Cardiac muscle cell (in vitro differentiated cells and primary cell): ENCODE measurements around the gene HTRA2. TPM values are rescaled to one million over a fixed set of nuclear protein-coding genes. Genes with fewer than 3 reads are reported as not detected.

Experiments used
- DNase-seq, 2 donors: peaks; one replicate each; pipeline versions ENCODE4 v3.0.0 to v3.0.0-alpha.2; 2010 to 2017; ENCODE audit warnings: low read depth in 1 of 2, low spot score in 1 of 2
- H3K27ac ChIP-seq: fragments of 200-600 bp; sonication (generic); 2 replicates; pipeline ENCODE4 v1.5.1; 2016
- H3K27me3 ChIP-seq: fragments of 200-600 bp; sonication (generic); 2 replicates; pipeline ENCODE4 v1.6.0; 2016; ENCODE audit warnings: control low read depth
- H3K36me3 ChIP-seq: fragments of 200-600 bp; sonication (generic); 2 replicates; pipeline ENCODE4 v1.5.1; 2016; ENCODE audit warnings: control low read depth
- H3K4me1 ChIP-seq: fragments of 200-600 bp; sonication (generic); 2 replicates; pipeline ENCODE4 v1.8.1; 2017; ENCODE audit warnings: low read depth, mild to moderate bottlenecking, mixed run types
- H3K4me3 ChIP-seq: fragments of 200-600 bp; sonication (generic); 2 replicates; pipeline ENCODE4 v1.5.1; 2016; ENCODE audit warnings: mild to moderate bottlenecking
- H3K9me3 ChIP-seq: fragments of 200-600 bp; sonication (generic); 2 replicates; pipeline ENCODE4 v1.5.1; 2017; ENCODE audit warnings: low read depth, mild to moderate bottlenecking, control low read depth
- polyA plus RNA-seq: library from polyadenylated mRNA; unstranded; fragments of >200 nt; fragmentation: Nextera tagmentation; extraction: Ambion mirVana; gene quantifications from 2 replicates; pipeline ENCODE4 v1.2.1, GENCODE V29; 2016
- total RNA-seq: library from RNA; depleted of rRNA; stranded (reverse); fragments of >200 nt; gene quantifications from 2 replicates; pipeline ENCODE4 v1.2.3, GENCODE V29; 2016
- TF ChIP-seq, protein P1 (sequence below): IDR thresholded peaks from 2 replicates; pipeline ENCODE4 v1.5.1; 2012; ENCODE audit warnings: low read depth, mild to moderate bottlenecking, low read length

HTRA2 gene
- total and polyA plus RNA-seq, 2 experiments from 2014 or later: 55.1 to 57.6 TPM

DNA sequence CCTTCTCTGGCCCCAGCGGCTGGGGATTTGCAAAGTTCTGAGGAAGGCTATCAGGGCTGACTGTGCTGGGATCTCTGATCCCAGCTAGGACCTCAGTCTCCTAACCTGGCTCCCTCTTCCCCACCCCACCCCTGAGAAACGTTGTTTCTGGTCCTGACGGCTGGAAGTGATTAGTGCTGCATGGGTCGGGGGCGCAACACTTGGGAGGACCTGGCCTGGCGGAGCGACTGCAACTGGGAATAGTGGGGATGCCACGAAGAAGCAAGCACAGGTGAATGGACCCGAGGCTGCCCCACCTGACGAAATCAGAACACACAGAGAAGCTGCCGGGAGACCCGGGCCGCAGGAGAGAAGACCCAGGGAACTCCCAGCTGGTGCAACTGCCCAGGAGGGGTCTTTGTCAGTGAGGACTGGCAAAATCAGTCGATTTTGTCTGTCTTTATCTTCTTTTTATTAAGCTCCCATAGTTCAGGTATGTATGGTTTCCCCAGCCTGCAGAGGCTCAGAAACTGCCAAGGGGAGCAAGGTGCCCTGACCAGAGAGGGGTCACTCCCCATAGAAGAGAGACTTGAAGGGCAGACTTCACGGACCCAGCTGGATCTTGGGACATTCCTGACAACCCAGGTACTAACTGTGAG lies 29.7 kb upstream of the HTRA2 start:
- no peak for DNase-seq
- Histone ChIP-seq H3K9me3 (no peaks in the 10 kb centered on the region), H3K36me3 (no peaks in the 10 kb centered on the region), H3K4me1 (peaks cover 17% of the 10 kb centered on the region), H3K27ac (no peak overlapping the region), H3K27me3 (peaks cover 100% of the 10 kb centered on the region), H3K4me3 (peak overlapping the region; percentile 28)
- TF ChIP-seq, protein P1, sequence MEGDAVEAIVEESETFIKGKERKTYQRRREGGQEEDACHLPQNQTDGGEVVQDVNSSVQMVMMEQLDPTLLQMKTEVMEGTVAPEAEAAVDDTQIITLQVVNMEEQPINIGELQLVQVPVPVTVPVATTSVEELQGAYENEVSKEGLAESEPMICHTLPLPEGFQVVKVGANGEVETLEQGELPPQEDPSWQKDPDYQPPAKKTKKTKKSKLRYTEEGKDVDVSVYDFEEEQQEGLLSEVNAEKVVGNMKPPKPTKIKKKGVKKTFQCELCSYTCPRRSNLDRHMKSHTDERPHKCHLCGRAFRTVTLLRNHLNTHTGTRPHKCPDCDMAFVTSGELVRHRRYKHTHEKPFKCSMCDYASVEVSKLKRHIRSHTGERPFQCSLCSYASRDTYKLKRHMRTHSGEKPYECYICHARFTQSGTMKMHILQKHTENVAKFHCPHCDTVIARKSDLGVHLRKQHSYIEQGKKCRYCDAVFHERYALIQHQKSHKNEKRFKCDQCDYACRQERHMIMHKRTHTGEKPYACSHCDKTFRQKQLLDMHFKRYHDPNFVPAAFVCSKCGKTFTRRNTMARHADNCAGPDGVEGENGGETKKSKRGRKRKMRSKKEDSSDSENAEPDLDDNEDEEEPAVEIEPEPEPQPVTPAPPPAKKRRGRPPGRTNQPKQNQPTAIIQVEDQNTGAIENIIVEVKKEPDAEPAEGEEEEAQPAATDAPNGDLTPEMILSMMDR: no peak

DNA sequence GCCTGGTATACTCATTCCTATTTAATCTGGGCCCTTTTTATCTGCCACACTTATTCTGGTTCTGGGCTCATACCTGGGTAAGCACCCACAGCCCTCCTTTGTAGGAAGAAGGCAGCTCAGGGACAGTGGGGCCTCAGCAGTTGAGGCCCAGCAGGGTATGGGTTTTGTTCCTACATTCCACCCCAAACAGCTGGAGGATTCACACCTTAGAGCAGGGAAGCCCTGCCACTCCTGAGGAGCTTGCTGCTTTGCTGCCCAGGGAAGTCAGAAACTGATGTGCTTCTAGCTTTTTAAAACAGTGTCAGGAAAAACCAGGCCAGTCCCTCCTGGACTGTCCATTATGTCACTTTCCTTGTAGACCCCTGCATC lies 29.2 kb upstream of the HTRA2 start:
- H3K9me3 ChIP-seq: no peaks in the 10 kb centered on the region
- TF ChIP-seq, protein P1: no peak
- H3K4me1 ChIP-seq: peaks cover 17% of the 10 kb centered on the region
- H3K27ac ChIP-seq: no peak overlapping the region
- DNase-seq: no peak
- no peak overlapping the region for H3K4me3 ChIP-seq
- peaks cover 4% of the 10 kb centered on the region for H3K36me3 ChIP-seq
- peaks cover 100% of the 10 kb centered on the region for H3K27me3 ChIP-seq

DNA sequence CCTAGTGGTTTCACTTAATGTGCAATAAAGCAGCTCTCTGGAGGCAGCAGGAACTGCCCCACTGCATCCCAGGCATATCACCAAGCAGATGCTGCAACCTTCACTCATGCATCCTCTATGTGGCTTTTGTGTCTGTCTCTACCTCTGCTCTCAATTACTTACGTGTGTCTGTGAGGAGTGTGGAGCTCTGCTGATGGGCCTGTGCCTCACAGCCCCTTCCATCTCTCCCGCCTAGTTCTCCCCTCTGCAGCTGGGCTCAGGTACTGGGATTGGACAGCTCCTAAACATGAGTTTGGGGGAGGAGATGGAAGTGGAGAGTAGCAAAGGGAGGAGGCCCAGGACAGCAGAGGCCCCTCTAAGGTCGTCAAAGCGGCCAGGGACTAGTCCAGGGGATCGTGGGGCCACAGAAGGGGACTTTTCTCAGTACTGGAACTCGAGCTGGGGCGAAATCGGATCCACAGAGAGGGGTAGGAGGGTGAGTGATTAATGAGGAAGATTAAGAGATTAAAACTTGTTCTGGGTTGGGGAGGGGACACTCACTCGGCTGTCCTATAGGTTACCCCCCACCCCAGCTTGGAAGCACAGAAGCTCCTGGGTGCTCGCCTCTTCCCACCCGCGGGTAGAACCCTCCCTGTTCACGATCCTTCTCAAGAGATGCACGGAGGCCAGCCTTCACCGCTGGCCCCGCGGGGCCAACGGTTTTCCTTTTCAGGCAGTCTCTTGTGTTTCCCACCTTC lies 28.2 kb upstream of the HTRA2 start:
- Histone ChIP-seq H3K4me3 (no peak overlapping the region), H3K4me1 (peaks cover 17% of the 10 kb centered on the region), H3K9me3 (no peaks in the 10 kb centered on the region), H3K27me3 (peaks cover 93% of the 10 kb centered on the region), H3K36me3 (peaks cover 4% of the 10 kb centered on the region), H3K27ac (no peak overlapping the region)
- no peak for DNase-seq
- TF ChIP-seq, protein P1: no peak

DNA sequence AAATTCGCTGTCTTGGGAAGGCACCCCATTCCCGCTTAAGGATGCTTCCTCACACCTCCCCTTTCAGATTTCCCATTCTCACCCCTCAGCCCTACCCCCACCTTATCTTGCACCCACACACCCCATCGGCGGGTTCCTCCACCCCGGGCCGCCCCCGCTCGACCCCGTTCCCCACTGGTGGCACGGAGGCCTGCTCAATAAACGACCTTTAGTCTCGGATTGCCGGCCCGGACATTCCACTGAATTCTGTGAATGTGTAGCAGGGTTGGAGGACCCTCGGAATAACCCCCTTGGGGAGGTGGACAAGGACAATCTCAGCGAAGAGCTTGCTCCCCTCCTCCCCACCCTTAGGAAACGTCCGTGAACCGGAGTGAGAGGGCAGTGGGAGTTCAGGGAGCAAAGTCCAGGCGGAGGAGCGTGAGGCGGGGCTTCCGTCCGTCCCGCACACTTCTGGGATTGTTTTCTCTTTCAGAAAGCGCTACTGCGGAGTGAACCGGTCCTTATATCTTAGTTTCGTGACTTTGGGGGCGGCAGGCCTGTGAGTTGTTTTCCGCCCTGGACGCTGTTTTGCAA lies 27.5 kb upstream of the HTRA2 start:
- Histone ChIP-seq H3K4me1 (peaks cover 17% of the 10 kb centered on the region), H3K27me3 (peaks cover 86% of the 10 kb centered on the region), H3K36me3 (peaks cover 4% of the 10 kb centered on the region), H3K4me3 (peak overlapping the region; percentile 19), H3K27ac (no peak overlapping the region), H3K9me3 (no peaks in the 10 kb centered on the region)
- DNase-seq: no peak
- TF ChIP-seq, protein P1: no peak

DNA sequence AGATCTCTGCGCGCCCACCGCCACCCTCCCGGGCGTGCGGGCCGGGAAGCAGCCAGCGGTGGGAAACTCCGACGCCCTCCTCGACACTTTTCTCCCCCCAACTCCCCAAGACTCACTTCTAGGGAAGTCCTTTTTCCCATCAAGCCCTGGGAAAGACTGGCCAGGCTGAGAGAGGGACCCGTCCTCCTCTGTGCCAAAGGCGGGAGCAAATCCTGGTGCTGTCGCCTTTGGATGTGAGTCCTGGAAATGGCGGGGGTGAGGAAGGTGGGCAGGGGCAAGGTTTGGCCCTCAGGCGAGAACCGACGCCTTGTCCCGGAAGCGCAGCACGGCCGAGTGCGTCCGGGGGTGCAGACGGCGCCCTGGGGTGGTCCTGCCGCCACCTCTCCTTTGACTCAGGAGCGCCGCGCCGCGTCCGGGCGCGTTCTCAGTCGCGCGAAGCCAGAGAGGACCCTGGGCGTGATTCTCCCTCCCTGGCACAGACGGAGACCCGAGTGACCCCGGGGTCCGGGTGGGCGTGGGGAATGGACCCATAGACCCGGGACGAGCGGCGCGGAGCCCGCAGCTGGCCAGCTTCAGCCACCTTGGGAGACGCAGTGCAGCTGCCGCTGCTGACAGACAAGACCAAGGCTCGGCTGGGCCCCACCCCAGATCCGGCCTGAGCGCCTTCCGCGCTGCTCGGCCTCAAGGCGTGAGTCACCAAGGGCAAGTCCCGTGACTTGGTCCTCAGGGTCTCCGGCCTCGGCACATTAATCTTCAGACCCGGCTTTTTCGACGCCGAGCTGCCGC lies 26.8 kb upstream of the HTRA2 start:
- Histone ChIP-seq H3K27me3 (peaks cover 79% of the 10 kb centered on the region), H3K4me1 (peaks cover 15% of the 10 kb centered on the region), H3K4me3 (peak overlapping the region; percentile 19), H3K36me3 (peaks cover 4% of the 10 kb centered on the region), H3K27ac (no peak overlapping the region), H3K9me3 (no peaks in the 10 kb centered on the region)
- TF ChIP-seq, protein P1: peak; percentile 52
- peak; percentile 39 to 93 for DNase-seq
